ENCODE measurements around the gene MED14. TPM values are rescaled to one million over a fixed set of nuclear protein-coding genes. Genes with fewer than 3 reads are reported as not detected.

MED14 gene
- total RNA-seq, 4 donors from 2014 or later, result 12.6 to 125 (median 46.8) TPM

DNA sequence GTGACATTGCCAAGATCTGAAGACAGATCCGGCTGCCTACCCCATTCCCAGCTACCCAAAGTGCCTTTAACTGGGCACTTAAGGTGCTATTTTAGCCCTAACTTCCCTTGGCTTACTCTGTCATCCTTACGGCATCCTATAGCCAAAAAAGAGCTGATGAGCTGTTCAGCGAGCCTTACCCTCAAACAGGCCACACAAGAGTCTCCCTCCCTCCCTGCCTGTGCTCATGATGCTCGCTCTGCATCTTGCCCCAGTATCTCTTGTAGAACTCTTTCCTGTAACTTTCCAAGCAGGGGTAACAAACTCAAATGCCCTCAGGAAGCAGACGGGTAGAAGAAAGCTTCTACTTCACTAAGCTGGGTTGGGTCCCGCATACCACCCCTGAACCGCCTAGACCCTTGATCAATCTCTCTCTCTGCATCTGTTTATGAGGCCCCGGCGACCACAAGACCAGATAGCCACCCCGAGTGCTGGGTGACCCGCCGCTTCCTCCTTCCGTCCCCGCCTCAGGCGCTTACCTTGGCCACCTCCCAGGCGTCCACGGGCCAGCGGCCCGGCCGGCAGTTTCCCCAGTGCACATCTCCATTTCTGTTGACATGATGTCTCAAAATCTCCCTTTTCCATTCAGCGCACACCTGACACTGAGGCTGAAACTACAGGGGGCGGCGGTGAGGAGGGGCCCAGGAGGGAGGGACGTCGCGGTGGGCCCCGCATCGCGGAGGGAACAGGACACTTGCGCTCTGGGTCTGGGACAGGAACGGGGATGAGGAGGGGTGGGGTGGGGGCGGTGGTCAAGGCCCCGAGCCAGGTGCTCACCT lies 88.6 kb downstream of the MED14 start:
- H3K4me3 ChIP-seq, result peak overlapping the region; percentile 53 to 94
- H3K27ac ChIP-seq, result peak overlapping the region; percentile 82 to 83
- H3K27me3 ChIP-seq, result no peaks in the 10 kb centered on the region
- DNase-seq, result peak; percentile 28 to 47
- H3K36me3 ChIP-seq, result no peaks in the 10 kb centered on the region
- no peak for TF ChIP-seq POLR2A (IDR thresholded peaks at IDR 0.05)
- TF ChIP-seq, protein P1, sequence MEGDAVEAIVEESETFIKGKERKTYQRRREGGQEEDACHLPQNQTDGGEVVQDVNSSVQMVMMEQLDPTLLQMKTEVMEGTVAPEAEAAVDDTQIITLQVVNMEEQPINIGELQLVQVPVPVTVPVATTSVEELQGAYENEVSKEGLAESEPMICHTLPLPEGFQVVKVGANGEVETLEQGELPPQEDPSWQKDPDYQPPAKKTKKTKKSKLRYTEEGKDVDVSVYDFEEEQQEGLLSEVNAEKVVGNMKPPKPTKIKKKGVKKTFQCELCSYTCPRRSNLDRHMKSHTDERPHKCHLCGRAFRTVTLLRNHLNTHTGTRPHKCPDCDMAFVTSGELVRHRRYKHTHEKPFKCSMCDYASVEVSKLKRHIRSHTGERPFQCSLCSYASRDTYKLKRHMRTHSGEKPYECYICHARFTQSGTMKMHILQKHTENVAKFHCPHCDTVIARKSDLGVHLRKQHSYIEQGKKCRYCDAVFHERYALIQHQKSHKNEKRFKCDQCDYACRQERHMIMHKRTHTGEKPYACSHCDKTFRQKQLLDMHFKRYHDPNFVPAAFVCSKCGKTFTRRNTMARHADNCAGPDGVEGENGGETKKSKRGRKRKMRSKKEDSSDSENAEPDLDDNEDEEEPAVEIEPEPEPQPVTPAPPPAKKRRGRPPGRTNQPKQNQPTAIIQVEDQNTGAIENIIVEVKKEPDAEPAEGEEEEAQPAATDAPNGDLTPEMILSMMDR (IDR thresholded peaks at IDR 0.05), result no peak
- intact Hi-C loops (cut with DNase I; ENCODE audit: low total_unique reads), result no loop called here
- H3K4me1 ChIP-seq, result peaks cover 0 to 3% of the 10 kb centered on the region in 2 donors
- no peaks in the 10 kb centered on the region for H3K9me3 ChIP-seq

DNA sequence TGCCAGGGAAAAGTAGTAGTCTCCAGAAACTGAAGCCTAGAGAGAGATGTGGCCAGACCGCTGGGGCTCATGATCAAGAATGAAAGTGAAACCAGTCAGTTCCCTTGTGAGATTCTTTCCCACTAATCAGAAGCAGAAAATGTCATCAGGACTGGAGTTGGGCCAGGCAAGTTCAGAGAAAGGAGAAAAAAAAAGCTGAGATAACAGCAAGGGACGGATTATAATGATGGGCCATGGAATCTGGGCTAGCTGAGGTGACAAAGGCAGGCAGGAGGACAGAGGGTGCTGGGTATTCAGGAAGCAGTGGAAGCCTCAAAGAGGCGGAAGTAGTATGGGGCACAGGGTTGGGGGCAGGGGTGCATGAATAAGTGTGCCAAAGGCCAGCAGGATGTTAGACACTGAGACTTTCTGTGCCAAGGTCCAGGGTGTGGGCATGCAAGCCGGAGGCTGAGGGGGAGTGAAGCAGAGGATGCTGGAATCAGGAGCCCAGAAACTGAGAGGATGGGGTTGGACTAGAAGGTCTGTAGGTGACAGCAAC lies 90.5 kb downstream of the MED14 start:
- peak; percentile 50 to 68 for DNase-seq
- H3K4me1 ChIP-seq, result peaks cover 0 to 3% of the 10 kb centered on the region in 2 donors
- no peaks in the 10 kb centered on the region for H3K27me3 ChIP-seq
- peak overlapping the region; percentile 70 to 74 for H3K27ac ChIP-seq
- TF ChIP-seq POLR2A (IDR thresholded peaks at IDR 0.05), result no peak
- TF ChIP-seq, protein P1 (IDR thresholded peaks at IDR 0.05), result no peak
- H3K36me3 ChIP-seq, result no peaks in the 10 kb centered on the region
- H3K9me3 ChIP-seq, result no peaks in the 10 kb centered on the region
- peak overlapping the region; percentile 23 to 33 for H3K4me3 ChIP-seq
- intact Hi-C loops (cut with DNase I; ENCODE audit: low total_unique reads), result no loop called here

DNA sequence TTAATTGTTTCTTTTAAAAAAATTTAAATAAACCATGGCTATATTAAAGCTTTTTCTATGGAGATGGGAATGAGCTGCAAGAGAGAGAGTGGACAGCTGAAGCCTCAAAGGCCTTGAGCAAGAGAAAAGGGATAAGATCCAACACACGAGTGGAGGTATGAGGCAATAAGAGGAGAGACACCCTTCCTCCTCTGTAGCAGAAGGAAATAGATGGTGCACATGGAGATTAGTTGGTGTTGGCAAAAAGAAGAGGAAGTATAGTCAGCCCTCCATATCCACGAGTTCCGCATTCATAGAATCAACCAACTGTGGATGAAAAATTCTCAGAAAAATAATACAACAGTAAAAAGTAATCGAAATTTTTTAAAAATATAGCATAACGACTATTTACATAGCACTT lies 91.2 kb downstream of the MED14 start:
- Histone ChIP-seq H3K9me3 (no peaks in the 10 kb centered on the region), H3K27ac (peak overlapping the region; percentile 70 to 74), H3K27me3 (no peaks in the 10 kb centered on the region), H3K4me3 (peak overlapping the region in 1 of 2 donors; percentile 33), H3K36me3 (no peaks in the 10 kb centered on the region), H3K4me1 (peaks cover 0 to 3% of the 10 kb centered on the region in 2 donors)
- intact Hi-C loops (cut with DNase I; ENCODE audit: low total_unique reads), result no loop called here
- no peak for DNase-seq
- TF ChIP-seq POLR2A (IDR thresholded peaks at IDR 0.05), result no peak
- TF ChIP-seq, protein P1 (IDR thresholded peaks at IDR 0.05), result no peak

DNA sequence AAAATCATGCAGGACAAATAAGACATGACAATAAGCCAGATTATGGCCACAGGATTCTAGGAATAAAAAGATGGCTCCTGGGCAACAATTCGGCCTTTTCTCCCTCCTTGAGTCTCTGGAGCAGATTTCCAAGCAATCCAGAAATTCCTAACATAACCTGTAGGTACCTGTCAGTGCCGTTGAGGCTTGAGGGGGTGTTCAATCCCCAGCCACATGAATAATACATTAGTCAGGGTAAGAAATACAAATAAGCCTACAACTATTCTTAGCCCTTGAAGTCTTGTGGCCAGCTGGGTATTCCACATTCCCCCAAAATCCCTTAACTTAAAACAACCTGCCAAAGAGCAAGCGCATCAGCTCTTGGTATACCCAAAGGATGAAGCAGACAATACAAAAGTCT lies 97.7 kb downstream of the MED14 start:
- no peak for DNase-seq
- Histone ChIP-seq H3K36me3 (no peaks in the 10 kb centered on the region), H3K27me3 (no peaks in the 10 kb centered on the region), H3K9me3 (no peaks in the 10 kb centered on the region), H3K27ac (no peak overlapping the region), H3K4me3 (no peak overlapping the region), H3K4me1 (no peaks in the 10 kb centered on the region)
- intact Hi-C loops (cut with DNase I; ENCODE audit: low total_unique reads), result no loop called here
- no peak for TF ChIP-seq POLR2A (IDR thresholded peaks at IDR 0.05)
- TF ChIP-seq, protein P1 (IDR thresholded peaks at IDR 0.05), result no peak

DNA sequence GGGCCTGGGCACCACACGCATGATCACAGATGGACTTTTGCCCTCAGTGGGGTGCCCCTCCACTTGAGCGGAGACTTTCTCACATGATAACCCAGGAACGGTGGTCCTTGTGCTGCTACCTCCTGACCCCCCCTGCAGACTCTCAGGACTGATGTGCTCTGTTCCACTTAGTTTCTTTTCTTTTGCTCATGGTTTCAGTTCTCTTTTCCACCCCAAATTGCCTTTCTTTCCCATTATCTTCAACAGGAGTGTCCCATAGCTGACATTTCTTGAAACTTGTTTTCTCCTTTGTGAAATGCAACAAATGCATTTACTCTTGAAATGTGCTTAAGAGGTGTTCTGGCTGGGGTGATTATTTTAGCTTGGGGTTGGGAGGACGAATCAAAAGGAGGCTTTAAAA lies 103.1 kb downstream of the MED14 start:
- intact Hi-C loops (cut with DNase I; ENCODE audit: low total_unique reads), result no loop called here
- H3K4me3 ChIP-seq, result no peak overlapping the region
- no peak overlapping the region for H3K27ac ChIP-seq
- H3K36me3 ChIP-seq, result no peaks in the 10 kb centered on the region
- H3K27me3 ChIP-seq, result peaks cover 0 to 2% of the 10 kb centered on the region in 2 donors
- no peaks in the 10 kb centered on the region for H3K9me3 ChIP-seq
- H3K4me1 ChIP-seq, result no peaks in the 10 kb centered on the region
- DNase-seq, result no peak
- TF ChIP-seq, protein P1 (IDR thresholded peaks at IDR 0.05), result no peak
- no peak for TF ChIP-seq POLR2A (IDR thresholded peaks at IDR 0.05)
